HL-60 (cell line): ENCODE data around the gene CDH6.

ENCODE experiments used
- GABPA ChIP-seq: IDR thresholded peaks from 2 replicates; pipeline ENCODE4 v1.6.1; 2012; ENCODE audit warnings: low read depth
- POLR2AphosphoS5 ChIP-seq: IDR thresholded peaks from 2 replicates; pipeline ENCODE4 v1.6.1; 2012; ENCODE audit warnings: low read depth
- SPI1 ChIP-seq: IDR thresholded peaks from 2 replicates; pipeline ENCODE4 v1.6.1; 2012; ENCODE audit warnings: low read depth, mild to moderate bottlenecking, borderline replicate concordance
- TF ChIP-seq, protein P1 (sequence below): IDR thresholded peaks from one replicate; pipeline ENCODE4 v1.5.1; 2011; ENCODE audit warnings: low read length, control low read depth, inconsistent platforms; ENCODE audit not compliant: insufficient read depth
- TF ChIP-seq, protein P2 (sequence below): IDR thresholded peaks from 2 replicates; pipeline ENCODE4 v1.6.1; 2012; ENCODE audit warnings: low read depth; ENCODE audit not compliant: insufficient replicate concordance

DNA sequence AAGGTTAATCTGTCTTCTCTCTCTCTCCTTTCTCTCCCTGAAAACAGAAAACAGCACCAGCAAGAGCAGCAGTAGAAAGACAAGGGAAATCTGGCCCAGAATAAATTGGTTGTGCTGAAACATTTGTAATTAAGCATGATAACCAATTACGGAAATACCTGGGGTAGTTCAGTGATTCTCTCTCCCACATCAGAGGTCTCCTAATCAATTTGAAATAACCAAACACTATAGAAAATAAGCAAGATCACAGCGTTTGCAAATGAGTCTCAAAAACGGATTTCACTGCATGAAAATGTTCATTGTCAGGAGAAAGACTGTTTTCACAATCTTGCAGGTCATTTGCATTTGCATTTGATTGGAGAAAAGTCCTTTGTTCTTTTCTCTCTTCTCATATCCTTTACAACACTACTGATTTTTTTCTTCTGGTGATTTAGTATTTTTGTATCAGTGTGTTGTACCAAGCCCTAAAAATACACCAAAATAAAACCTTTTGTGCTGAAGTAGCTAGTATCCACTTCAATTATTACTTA, 36.8 kb upstream of the CDH6 start:
- TF ChIP-seq POLR2AphosphoS5 (no peak), GABPA (no peak), SPI1 (no peak)
- TF ChIP-seq, protein P1, sequence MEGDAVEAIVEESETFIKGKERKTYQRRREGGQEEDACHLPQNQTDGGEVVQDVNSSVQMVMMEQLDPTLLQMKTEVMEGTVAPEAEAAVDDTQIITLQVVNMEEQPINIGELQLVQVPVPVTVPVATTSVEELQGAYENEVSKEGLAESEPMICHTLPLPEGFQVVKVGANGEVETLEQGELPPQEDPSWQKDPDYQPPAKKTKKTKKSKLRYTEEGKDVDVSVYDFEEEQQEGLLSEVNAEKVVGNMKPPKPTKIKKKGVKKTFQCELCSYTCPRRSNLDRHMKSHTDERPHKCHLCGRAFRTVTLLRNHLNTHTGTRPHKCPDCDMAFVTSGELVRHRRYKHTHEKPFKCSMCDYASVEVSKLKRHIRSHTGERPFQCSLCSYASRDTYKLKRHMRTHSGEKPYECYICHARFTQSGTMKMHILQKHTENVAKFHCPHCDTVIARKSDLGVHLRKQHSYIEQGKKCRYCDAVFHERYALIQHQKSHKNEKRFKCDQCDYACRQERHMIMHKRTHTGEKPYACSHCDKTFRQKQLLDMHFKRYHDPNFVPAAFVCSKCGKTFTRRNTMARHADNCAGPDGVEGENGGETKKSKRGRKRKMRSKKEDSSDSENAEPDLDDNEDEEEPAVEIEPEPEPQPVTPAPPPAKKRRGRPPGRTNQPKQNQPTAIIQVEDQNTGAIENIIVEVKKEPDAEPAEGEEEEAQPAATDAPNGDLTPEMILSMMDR: no peak
- TF ChIP-seq, protein P2, sequence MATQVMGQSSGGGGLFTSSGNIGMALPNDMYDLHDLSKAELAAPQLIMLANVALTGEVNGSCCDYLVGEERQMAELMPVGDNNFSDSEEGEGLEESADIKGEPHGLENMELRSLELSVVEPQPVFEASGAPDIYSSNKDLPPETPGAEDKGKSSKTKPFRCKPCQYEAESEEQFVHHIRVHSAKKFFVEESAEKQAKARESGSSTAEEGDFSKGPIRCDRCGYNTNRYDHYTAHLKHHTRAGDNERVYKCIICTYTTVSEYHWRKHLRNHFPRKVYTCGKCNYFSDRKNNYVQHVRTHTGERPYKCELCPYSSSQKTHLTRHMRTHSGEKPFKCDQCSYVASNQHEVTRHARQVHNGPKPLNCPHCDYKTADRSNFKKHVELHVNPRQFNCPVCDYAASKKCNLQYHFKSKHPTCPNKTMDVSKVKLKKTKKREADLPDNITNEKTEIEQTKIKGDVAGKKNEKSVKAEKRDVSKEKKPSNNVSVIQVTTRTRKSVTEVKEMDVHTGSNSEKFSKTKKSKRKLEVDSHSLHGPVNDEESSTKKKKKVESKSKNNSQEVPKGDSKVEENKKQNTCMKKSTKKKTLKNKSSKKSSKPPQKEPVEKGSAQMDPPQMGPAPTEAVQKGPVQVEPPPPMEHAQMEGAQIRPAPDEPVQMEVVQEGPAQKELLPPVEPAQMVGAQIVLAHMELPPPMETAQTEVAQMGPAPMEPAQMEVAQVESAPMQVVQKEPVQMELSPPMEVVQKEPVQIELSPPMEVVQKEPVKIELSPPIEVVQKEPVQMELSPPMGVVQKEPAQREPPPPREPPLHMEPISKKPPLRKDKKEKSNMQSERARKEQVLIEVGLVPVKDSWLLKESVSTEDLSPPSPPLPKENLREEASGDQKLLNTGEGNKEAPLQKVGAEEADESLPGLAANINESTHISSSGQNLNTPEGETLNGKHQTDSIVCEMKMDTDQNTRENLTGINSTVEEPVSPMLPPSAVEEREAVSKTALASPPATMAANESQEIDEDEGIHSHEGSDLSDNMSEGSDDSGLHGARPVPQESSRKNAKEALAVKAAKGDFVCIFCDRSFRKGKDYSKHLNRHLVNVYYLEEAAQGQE: no peak
